B cell (primary cell): ENCODE measurements around the gene PDIA4. TPM values are rescaled to one million over a fixed set of nuclear protein-coding genes. Genes with fewer than 3 reads are reported as not detected.

Experiments used
- ATAC-seq: fragments of 200-7000 bp; cut with Tn5 transposase; one replicate; pipeline ENCODE4 v1.10.0; 2021; ENCODE audit warnings: low read depth, mild to moderate bottlenecking, moderate number of reproducible peaks, moderate library complexity
- CTCF ChIA-PET: fragments of 350-600 bp; sonication (Branson Sonifier 250); formaldehyde crosslinking; loops from one replicate; lab custom pipeline; 2021; ENCODE audit warnings: antibody characterized with exemption, inconsistent platforms; lab: Charles Lee
- POLR2A ChIA-PET: fragments of 350-600 bp; sonication (Branson Sonifier 250); formaldehyde crosslinking; loops from one replicate; lab custom pipeline; 2021; ENCODE audit warnings: antibody characterized with exemption; lab: Charles Lee
- DNase-seq: peaks from one replicate; pipeline ENCODE4 v3.0.0; 2013
- H2AFZ ChIP-seq: 2 replicates; pipeline ENCODE4 v1.6.1; 2012; ENCODE audit warnings: mild to moderate bottlenecking, low read depth, low read length; ENCODE audit not compliant: insufficient read depth, poor library complexity, severe bottlenecking
- H3K27ac ChIP-seq, 2 donors: 1 replicate in 1 of 2; 2 replicates in 1 of 2; pipeline ENCODE4 v1.5.1; 2012 to 2013; ENCODE audit warnings: low read length in 2 of 2, mild to moderate bottlenecking in 2 of 2, moderate library complexity in 1 of 2
- H3K27me3 ChIP-seq, 4 experiments: fragments of 200-600 bp in 1 of 4; sonication (generic) in 1 of 4; replicated peaks in 1 of 4; 1 replicate in 2 of 4; 2 replicates in 2 of 4; pipeline versions ENCODE4 v1.6.1 to v1.7.0; 2013 to 2016; ENCODE audit warnings: low read length in 3 of 4, mild to moderate bottlenecking in 2 of 4, mixed read lengths in 1 of 4, moderate library complexity in 1 of 4; ENCODE audit not compliant: insufficient read depth in 4 of 4, control insufficient read depth in 3 of 4; ENCODE audit errors: control extremely low read depth in 1 of 4
- H3K36me3 ChIP-seq, 2 experiments: replicated peaks in 1 of 2; 1 replicate in 1 of 2; 2 replicates in 1 of 2; pipeline versions ENCODE4 v1.6.1 to v1.7.1; 2013; ENCODE audit warnings: low read length in 1 of 2; ENCODE audit not compliant: insufficient read depth in 2 of 2, control insufficient read depth in 1 of 2; ENCODE audit errors: control extremely low read depth in 1 of 2, extremely low read depth in 1 of 2
- H3K4me1 ChIP-seq, 2 donors: fragments of 200-600 bp in 1 of 2; sonication (generic) in 1 of 2; 1 replicate in 1 of 2; 2 replicates in 1 of 2; pipeline versions ENCODE4 v1.5.1 to v1.6.1; 2013 to 2017; ENCODE audit warnings: low read length in 2 of 2; ENCODE audit not compliant: control insufficient read depth in 2 of 2, insufficient read depth in 2 of 2
- H3K4me2 ChIP-seq: replicated peaks from 2 replicates; pipeline ENCODE3; 2012; ENCODE audit warnings: mild to moderate bottlenecking, low read depth, low read length; ENCODE audit not compliant: poor library complexity, severe bottlenecking
- H3K4me3 ChIP-seq, 5 experiments: fragments of 200-600 bp in 1 of 5; sonication (generic) in 1 of 5; 1 replicate in 3 of 5; 2 replicates in 2 of 5; pipeline versions ENCODE4 v1.5.1 to v1.7.0; 2011 to 2016; ENCODE audit warnings: low read length in 4 of 5, mild to moderate bottlenecking in 4 of 5, low read depth in 2 of 5, control low read depth in 1 of 5, moderate library complexity in 1 of 5; ENCODE audit not compliant: insufficient read depth in 1 of 5; ENCODE audit errors: control extremely low read depth in 1 of 5, extremely low read depth in 1 of 5
- H3K79me2 ChIP-seq: fragments of 200-600 bp; sonication (generic); one replicate; pipeline ENCODE4 v1.6.0; 2016; ENCODE audit warnings: low read length; ENCODE audit not compliant: control insufficient read depth, insufficient read depth
- H3K9ac ChIP-seq: fragments of 200-600 bp; sonication (generic); 2 replicates; pipeline ENCODE4 v1.6.1; 2017; ENCODE audit warnings: mild to moderate bottlenecking, low read length, moderate library complexity
- H3K9me3 ChIP-seq, 3 donors: one replicate each; pipeline versions ENCODE4 v1.6.1 to v1.7.1; 2013; ENCODE audit warnings: low read length in 2 of 3; ENCODE audit not compliant: control insufficient read depth in 2 of 3, insufficient read depth in 1 of 3; ENCODE audit errors: control extremely low read depth in 1 of 3
- H4K20me1 ChIP-seq: 2 replicates; pipeline ENCODE4 v1.6.0; 2012; ENCODE audit warnings: mild to moderate bottlenecking, low read length; ENCODE audit not compliant: insufficient read depth, control insufficient read depth, poor library complexity, severe bottlenecking
- H3K27ac Mint-ChIP-seq: one replicate; pipeline ENCODE4 v1.8.0; 2021; ENCODE audit warnings: mixed read lengths
- H3K27me3 Mint-ChIP-seq: one replicate; pipeline ENCODE4 v1.8.0; 2021; ENCODE audit warnings: mixed read lengths
- H3K4me1 Mint-ChIP-seq: one replicate; pipeline ENCODE4 v1.8.0; 2021; ENCODE audit warnings: mixed read lengths
- H3K4me3 Mint-ChIP-seq: one replicate; pipeline ENCODE4 v1.8.0; 2021; ENCODE audit warnings: mixed read lengths
- H3K9me3 Mint-ChIP-seq: one replicate; pipeline ENCODE4 v1.8.0; 2022; ENCODE audit warnings: mixed read lengths; ENCODE audit not compliant: insufficient read depth
- CTCF ChIP-seq: fragments of 200-600 bp; IDR thresholded peaks from one replicate; pipeline ENCODE4 v1.8.0; 2022; ENCODE audit warnings: antibody characterized with exemption, mild to moderate bottlenecking
- EZH2 ChIP-seq: IDR thresholded peaks from 2 replicates; pipeline ENCODE4 v1.6.1; 2012; ENCODE audit warnings: borderline replicate concordance, low read depth, mild to moderate bottlenecking, moderate library complexity, low read length; ENCODE audit not compliant: insufficient read depth, poor library complexity, severe bottlenecking
- WGBS: methylation state at CpG from one replicate; pipeline ENCODE4 v1.1.5; 2013; ENCODE audit warnings: missing lambda C conversion rate; ENCODE audit not compliant: insufficient coverage; 5-methylcytosine and 5-hydroxymethylcytosine counted together
- intact Hi-C: fragments of 100-400 bp; cut with micrococcal nuclease; formaldehyde crosslinking; loops from one replicate; pipeline ENCODE4 v1.10.0; 2022
- polyA plus RNA-seq: library from polyadenylated mRNA; depleted of rRNA; stranded (reverse); fragments of >200 nt; gene quantifications from 2 replicates; pipeline ENCODE4 v1.2.3, GENCODE V29; 2012
- total RNA-seq, 2 donors: library from RNA; stranded (reverse); fragments of 120-200 nt in 1 of 2; gene quantifications; 1 replicate in 1 of 2; 2 replicates in 1 of 2; pipeline versions ENCODE4 v1.2.3 to v1.2.4, GENCODE V29; 2013 to 2022

PDIA4 gene
- total and polyA plus RNA-seq, 2 donors (not counting 1 experiment from before 2014, with no cell fraction given), result 31.6 to 34.7 TPM

DNA sequence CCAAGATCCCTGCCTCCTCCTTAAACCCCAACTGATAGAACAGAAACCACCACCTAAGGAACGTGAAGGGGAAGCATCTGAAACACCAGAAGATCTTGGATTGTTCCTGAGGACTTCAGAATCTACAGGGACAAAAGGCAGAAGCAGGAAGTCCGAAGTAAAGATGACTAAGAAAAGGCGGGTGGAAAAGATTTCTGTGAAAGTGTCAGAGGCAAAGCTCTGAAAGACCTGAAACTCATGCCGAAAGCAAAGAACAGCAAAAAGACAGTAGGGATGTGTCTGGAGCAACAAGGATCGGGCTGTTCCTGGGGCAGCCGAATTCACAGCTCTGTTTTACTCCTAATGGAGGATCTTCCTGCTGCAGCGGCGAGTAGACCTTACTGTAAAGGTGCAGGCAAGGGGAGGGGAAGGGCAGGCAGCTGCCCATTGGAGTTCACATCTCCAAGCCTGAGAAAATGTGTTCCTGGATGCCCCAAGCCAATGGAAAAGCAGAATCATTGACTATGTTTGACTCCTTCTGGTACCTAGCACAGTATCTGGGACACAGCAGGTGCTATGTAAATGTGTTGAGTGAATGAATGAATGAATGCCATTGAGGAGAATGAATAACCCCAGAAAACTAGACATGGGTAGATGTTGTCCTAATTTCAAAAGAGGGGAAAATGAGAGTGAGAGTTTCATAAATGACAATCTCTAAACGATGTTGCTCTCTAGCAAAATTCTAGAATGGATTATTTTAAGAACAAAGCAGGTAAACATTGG lies 40.4 kb downstream of the PDIA4 start:
- CTCF ChIA-PET, result interaction anchor here (0.5 to 9.4 kb wide), 6 partner anchors 13 to 725 kb away, joined by 3 to 64 read pairs (median 3); partner anchors contain the start of gene ZNF783
- H3K4me1 Mint-ChIP-seq, result peaks cover 47% of the 10 kb centered on the region

More for the DNA sequence above, 40.4 kb downstream of the PDIA4 start:
- POLR2A ChIA-PET, result interaction anchor here (0.6 to 0.7 kb wide), 2 partner anchors 25 to 1535 kb away, joined by 3 read pairs; no protein-coding TSS in a partner anchor
- Histone ChIP-seq H2AFZ (peak overlapping the region; percentile 89), H3K9me3 (peaks cover 0 to 3% (median 0%) of the 10 kb centered on the region in 3 donors), H3K4me3 (peak overlapping the region; percentile 78 to 98 (median 89)), H3K36me3 (no peaks in the 10 kb centered on the region), H3K4me1 (peaks cover 37 to 39% of the 10 kb centered on the region in 2 donors), H4K20me1 (no peaks in the 10 kb centered on the region), H3K27ac (peak overlapping the region; percentile 84 to 90), H3K4me2 (peak overlapping the region; percentile 73), H3K79me2 (no peaks in the 10 kb centered on the region), H3K9ac (peak overlapping the region; percentile 74), H3K27me3 (no peaks in the 10 kb centered on the region)
- H3K27me3 Mint-ChIP-seq, result no peaks in the 10 kb centered on the region
- H3K27ac Mint-ChIP-seq, result peak overlapping the region; percentile 94
- ATAC-seq, result no peak
- peaks cover 2% of the 10 kb centered on the region for H3K9me3 Mint-ChIP-seq
- WGBS, result 0% methylated on average over 8 of the region's 9 CpGs
- H3K4me3 Mint-ChIP-seq, result peak overlapping the region; percentile 99
- DNase-seq, result no peak
- TF ChIP-seq CTCF (no peak), EZH2 (no peak)
- intact Hi-C loops, result loop anchor here (1.0 to 5.0 kb wide), 13 partner anchors 22 to 1419 kb away; partner anchors contain the start of genes CUL1, EZH2, PDIA4 and ZNF282
